Uterus (tissue), 2 donors: ENCODE measurements around the gene MRPL49.

ENCODE experiments used
- CTCF ChIP-seq, 4 experiments: fragments of 200-600 bp in 2 of 4; fragments of 450-650 bp in 2 of 4; sonication (generic) in 2 of 4; IDR thresholded peaks; one replicate each; pipeline ENCODE4 v1.5.1; 2016 to 2019; ENCODE audit warnings: antibody characterized with exemption in 4 of 4, mild to moderate bottlenecking in 2 of 4, moderate library complexity in 1 of 4
- POLR2A ChIP-seq, 2 donors: fragments of 450-650 bp; IDR thresholded peaks; one replicate each; pipeline ENCODE4 v1.6.1; 2016; ENCODE audit warnings: antibody characterized with exemption in 2 of 2, mild to moderate bottlenecking in 1 of 2, moderate library complexity in 1 of 2

- peak in 2 of 4 experiments; percentile 20 to 38 for TF ChIP-seq CTCF (IDR thresholded peaks at IDR 0.05)
- TF ChIP-seq POLR2A (IDR thresholded peaks at IDR 0.05) = peak in 1 of 2 donors; percentile 74
These were observed 38.1 kb upstream of the MRPL49 start, which contains the start of the genes CDCA5 and ZFPL1 for GRCh38 chr11:65083834-65084597.
